OCI-LY3 (cell line): ENCODE data around the gene YPEL3.
A peak's percentile ranks its signal among the peaks of the same experiment; 100 is the strongest.

Experiments
- H2AFZ ChIP-seq: fragments of 200-600, 300-600 bp; shearing (Covaris generic); 2 replicates; pipeline ENCODE4 v1.6.0; 2014; ENCODE audit warnings: antibody characterized with exemption, low read depth, low read length
- H3K27ac ChIP-seq: fragments of 200-600, 300-600 bp; sonication (generic); 2 replicates; pipeline ENCODE4 v1.5.1; 2014; ENCODE audit warnings: mild to moderate bottlenecking, low read length, moderate library complexity, mixed read lengths
- H3K27me3 ChIP-seq: fragments of 200-600, 300-600 bp; sonication (generic); 2 replicates; pipeline ENCODE4 v1.6.1; 2014; ENCODE audit warnings: low read depth, low read length, mixed read lengths
- H3K36me3 ChIP-seq: fragments of 200-600, 300-600 bp; sonication (generic); replicated peaks from 2 replicates; pipeline ENCODE3; 2014; ENCODE audit warnings: low read depth, low read length, mixed read lengths
- H3K4me1 ChIP-seq: fragments of 300-600, 200-600 bp; sonication (generic); 2 replicates; pipeline ENCODE4 v1.6.1; 2014; ENCODE audit warnings: low read length, mixed read lengths
- H3K4me2 ChIP-seq: fragments of 200-600, 300-600 bp; sonication (generic); 2 replicates; pipeline ENCODE4 v1.6.1; 2014; ENCODE audit warnings: low read length, mixed read lengths
- H3K4me3 ChIP-seq: fragments of 300-600, 200-600 bp; sonication (generic); 2 replicates; pipeline ENCODE4 v1.5.1; 2014; ENCODE audit warnings: antibody characterized with exemption, mild to moderate bottlenecking, low read length, moderate library complexity
- H3K79me2 ChIP-seq: fragments of 300-600, 200-600 bp; shearing (Covaris generic); 2 replicates; pipeline ENCODE4 v1.6.1; 2014; ENCODE audit warnings: mild to moderate bottlenecking, low read length, mixed read lengths
- H3K9ac ChIP-seq: fragments of 300-600, 200-600 bp; shearing (Covaris generic); 2 replicates; pipeline ENCODE4 v1.6.0; 2014; ENCODE audit warnings: mild to moderate bottlenecking, low read length, moderate library complexity
- H3K9me3 ChIP-seq: fragments of 200-600, 300-600 bp; shearing (Covaris generic); 2 replicates; pipeline ENCODE4 v1.6.1; 2014; ENCODE audit warnings: low read length, mixed read lengths; ENCODE audit not compliant: insufficient read depth
- H4K20me1 ChIP-seq: fragments of 200-600, 300-600 bp; sonication (generic); 2 replicates; pipeline ENCODE4 v1.6.1; 2016; ENCODE audit warnings: low read length, mixed read lengths; ENCODE audit not compliant: insufficient read depth
- CTCF ChIP-seq: fragments of 200-600, 300-600 bp; sonication (generic); IDR thresholded peaks from 2 replicates; pipeline ENCODE4 v1.5.1; 2014; ENCODE audit warnings: antibody characterized with exemption, low read length, low read depth
- EZH2phosphoT487 ChIP-seq: fragments of 200-600 bp; shearing (Covaris generic); IDR thresholded peaks from 2 replicates; pipeline ENCODE4 v1.6.1; 2018; ENCODE audit warnings: antibody characterized with exemption, mixed run types, low read depth

The YPEL3 gene

GRCh38 chr16:30067584-30067916 is 28.5 kb downstream of the YPEL3 start:
- peak overlapping the region; percentile 94; the same call in 1 of the 2 replicates for H3K4me3 ChIP-seq
- H3K36me3 ChIP-seq, result peaks cover 60% of the 10 kb centered on the region
- no peak overlapping the region for H3K27ac ChIP-seq
- no peaks in the 10 kb centered on the region for H3K9me3 ChIP-seq
- H3K4me2 ChIP-seq, result peak overlapping the region; percentile 88; the same call in 1 of the 2 replicates
- TF ChIP-seq CTCF (no peak), EZH2phosphoT487 (no peak)
- H3K4me1 ChIP-seq, result peaks cover 18% of the 10 kb centered on the region
- H3K9ac ChIP-seq, result no peak overlapping the region
- H3K79me2 ChIP-seq, result peaks cover 63% of the 10 kb centered on the region
- no peaks in the 10 kb centered on the region for H3K27me3 ChIP-seq
- peaks cover 48% of the 10 kb centered on the region for H4K20me1 ChIP-seq
- no peak overlapping the region for H2AFZ ChIP-seq

- Histone ChIP-seq H3K4me3 (peak overlapping the region; percentile 94), H2AFZ (no peak overlapping the region), H3K79me2 (peaks cover 63% of the 10 kb centered on the region), H3K9ac (peak overlapping the region; percentile 90), H3K27ac (peak overlapping the region; percentile 73), H3K27me3 (no peaks in the 10 kb centered on the region), H3K36me3 (peaks cover 56% of the 10 kb centered on the region), H3K9me3 (no peaks in the 10 kb centered on the region), H4K20me1 (peaks cover 48% of the 10 kb centered on the region), H3K4me1 (peaks cover 18% of the 10 kb centered on the region), H3K4me2 (peak overlapping the region; percentile 88)
- TF ChIP-seq CTCF (no peak), EZH2phosphoT487 (no peak)
Observed at GRCh38 chr16:30066761-30067583, 29.0 kb downstream of the YPEL3 start.

- peaks cover 51% of the 10 kb centered on the region for H3K36me3 ChIP-seq
- no peak for TF ChIP-seq CTCF
- no peak for TF ChIP-seq EZH2phosphoT487
- peak overlapping the region; percentile 90 for H3K9ac ChIP-seq
- H3K27ac ChIP-seq, result peak overlapping the region; percentile 73
- no peaks in the 10 kb centered on the region for H3K9me3 ChIP-seq
- peaks cover 63% of the 10 kb centered on the region for H3K79me2 ChIP-seq
- H2AFZ ChIP-seq, result no peak overlapping the region
- H3K4me1 ChIP-seq, result peaks cover 18% of the 10 kb centered on the region
- H3K4me3 ChIP-seq, result peak overlapping the region; percentile 94
- peak overlapping the region; percentile 88 for H3K4me2 ChIP-seq
- H4K20me1 ChIP-seq, result peaks cover 48% of the 10 kb centered on the region
- no peaks in the 10 kb centered on the region for H3K27me3 ChIP-seq
Observed at GRCh38 chr16:30065943-30066760, 29.9 kb downstream of the YPEL3 start.
